GM23338 (cell line): ENCODE results near the gene UNK. TPM values are rescaled to one million over a fixed set of nuclear protein-coding genes. Genes with fewer than 3 reads are reported as not detected.

Experiments used
- ATAC-seq: fragments of 200-7000 bp; cut with Tn5 transposase; 3 replicates; pipeline ENCODE4 v1.9.1; 2020
- DNase-seq: peaks from one replicate; pipeline ENCODE4 v3.0.0-alpha.2; 2015; ENCODE audit warnings: low spot score
- H2AFZ ChIP-seq: fragments of 200-600 bp; sonication (generic); 2 replicates; pipeline ENCODE4 v1.8.0; 2016; ENCODE audit warnings: antibody characterized with exemption, mild to moderate bottlenecking, moderate library complexity
- H3F3A ChIP-seq: fragments of 200-600 bp; sonication (generic); replicated peaks from 2 replicates; pipeline ENCODE4 v1.8.0; 2017; ENCODE audit warnings: antibody characterized with exemption, mixed run types, low read depth
- H3K27ac ChIP-seq: fragments of 200-600 bp; sonication (generic); 2 replicates; pipeline ENCODE4 v1.6.1; 2016; ENCODE audit warnings: low read depth
- H3K27me3 ChIP-seq: fragments of 200-600 bp; sonication (generic); 2 replicates; pipeline ENCODE4 v1.8.0; 2016; ENCODE audit warnings: mild to moderate bottlenecking, mixed run types, moderate library complexity; ENCODE audit not compliant: insufficient read depth
- H3K36me3 ChIP-seq: fragments of 200-600 bp; sonication (generic); 2 replicates; pipeline ENCODE4 v1.8.0; 2016; ENCODE audit warnings: mild to moderate bottlenecking; ENCODE audit not compliant: insufficient read depth
- H3K4me1 ChIP-seq: fragments of 200-600 bp; sonication (generic); 2 replicates; pipeline ENCODE4 v1.8.0; 2016; ENCODE audit warnings: mild to moderate bottlenecking, moderate library complexity; ENCODE audit not compliant: insufficient read depth
- H3K4me2 ChIP-seq: fragments of 200-600 bp; sonication (generic); 2 replicates; pipeline ENCODE4 v1.7.1; 2017; ENCODE audit warnings: mixed run types
- H3K4me3 ChIP-seq: fragments of 200-600 bp; sonication (generic); 2 replicates; pipeline ENCODE4 v1.6.1; 2016; ENCODE audit warnings: mixed run types
- H3K79me2 ChIP-seq: fragments of 200-600 bp; sonication (generic); replicated peaks from 2 replicates; pipeline ENCODE4 v1.8.0; 2017; ENCODE audit warnings: mild to moderate bottlenecking; ENCODE audit not compliant: insufficient read depth
- H3K9me2 ChIP-seq: fragments of 200-600 bp; sonication (generic); 2 replicates; pipeline ENCODE4 v1.8.0; 2017; ENCODE audit not compliant: insufficient read depth
- H4K20me1 ChIP-seq: fragments of 200-600 bp; sonication (generic); replicated peaks from 2 replicates; pipeline ENCODE4 v1.8.0; 2017; ENCODE audit warnings: mild to moderate bottlenecking; ENCODE audit not compliant: insufficient read depth
- H3K27ac Mint-ChIP-seq: 2 replicates; pipeline ENCODE4 v1.8.0; 2020; ENCODE audit warnings: inconsistent platforms, mild to moderate bottlenecking, moderate library complexity, mixed read lengths
- H3K27me3 Mint-ChIP-seq: 3 replicates; pipeline ENCODE4 v1.8.0; 2022; ENCODE audit warnings: low read depth, mild to moderate bottlenecking, moderate library complexity, mixed read lengths, inconsistent platforms; ENCODE audit not compliant: insufficient read depth, poor library complexity
- H3K36me3 Mint-ChIP-seq: 3 replicates; pipeline ENCODE4 v1.8.0; 2021; ENCODE audit warnings: low read depth, mild to moderate bottlenecking, inconsistent platforms, moderate library complexity, mixed read lengths
- H3K4me1 Mint-ChIP-seq: 3 replicates; pipeline ENCODE4 v1.8.0; 2020; ENCODE audit warnings: mild to moderate bottlenecking, inconsistent platforms, mixed read lengths
- H3K4me3 Mint-ChIP-seq: 3 replicates; pipeline ENCODE4 v1.8.0; 2021; ENCODE audit warnings: moderate library complexity, mild to moderate bottlenecking, inconsistent platforms, mixed read lengths
- H3K9me3 Mint-ChIP-seq: 3 replicates; pipeline ENCODE4 v1.8.0; 2020; ENCODE audit warnings: moderate library complexity, mild to moderate bottlenecking, inconsistent platforms, mixed read lengths
- CREB1 ChIP-seq: fragments of 250-450 bp; sonication (Bioruptor Pico); IDR thresholded peaks from 2 replicates; pipeline ENCODE4 v1.5.0; 2020; ENCODE audit warnings: low read depth, mild to moderate bottlenecking, moderate library complexity
- ETS1 ChIP-seq: IDR thresholded peaks from 2 replicates; pipeline ENCODE4 v1.6.1; 2016; ENCODE audit warnings: antibody characterized with exemption
- EZH2phosphoT487 ChIP-seq: fragments of 200-600 bp; sonication (generic); IDR thresholded peaks from one replicate; pipeline ENCODE4 v1.8.1; 2018; ENCODE audit warnings: antibody characterized with exemption; ENCODE audit not compliant: unreplicated experiment
- JUNB ChIP-seq: IDR thresholded peaks from one replicate; pipeline ENCODE4 v1.6.1; 2016; ENCODE audit warnings: antibody characterized with exemption; ENCODE audit not compliant: unreplicated experiment
- ZNF114 ChIP-seq: fragments of 250-450 bp; sonication (Bioruptor Pico); IDR thresholded peaks from 2 replicates; pipeline ENCODE4 v1.5.0; 2020; ENCODE audit warnings: mild to moderate bottlenecking, moderate library complexity
- polyA plus RNA-seq: library from polyadenylated mRNA; unstranded; fragments of >200 nt; fragmentation: Nextera tagmentation; extraction: Ambion mirVana; gene quantifications from 2 replicates; pipeline ENCODE4 v1.2.1, GENCODE V29; 2016
- total RNA-seq: library from RNA; depleted of rRNA; stranded (reverse); fragments of >200 nt; shearing (Covaris generic); gene quantifications from 2 replicates; pipeline ENCODE4 v1.2.3, GENCODE V29; 2014
- TF ChIP-seq, protein P1 (sequence below): fragments of 250-450 bp; sonication (Bioruptor Pico); IDR thresholded peaks from 2 replicates; pipeline ENCODE4 v1.5.0; 2020; ENCODE audit warnings: mild to moderate bottlenecking, moderate library complexity

UNK gene
- total and polyA plus RNA-seq, 2 experiments from 2014 or later: 21.8 to 65.2 TPM

GRCh38 chr17:75795820-75796607 is 11.4 kb downstream of the UNK start:
- ATAC-seq: no peak
- no peak for DNase-seq
- no peak overlapping the region for H3K4me3 ChIP-seq
- H3K27ac ChIP-seq: no peak overlapping the region
- peaks cover 21% of the 10 kb centered on the region; the same call in 1 of the 2 replicates for H3K36me3 ChIP-seq
- no peaks in the 10 kb centered on the region for H3K4me1 Mint-ChIP-seq
- H3K4me2 ChIP-seq: no peak overlapping the region
- H3K9me3 Mint-ChIP-seq: no peaks in the 10 kb centered on the region
- H3K27me3 Mint-ChIP-seq: no peaks in the 10 kb centered on the region
- H3K4me1 ChIP-seq: no peaks in the 10 kb centered on the region
- H3K79me2 ChIP-seq: peaks cover 75% of the 10 kb centered on the region
- no peaks in the 10 kb centered on the region for H3K27me3 ChIP-seq
- H3K4me3 Mint-ChIP-seq: no peak overlapping the region
- peaks cover 31% of the 10 kb centered on the region for H4K20me1 ChIP-seq
- no peak overlapping the region for H3K27ac Mint-ChIP-seq
- no peak overlapping the region for H2AFZ ChIP-seq
- peaks cover 3% of the 10 kb centered on the region; the same call in 1 of the 2 replicates for H3F3A ChIP-seq
- TF ChIP-seq CREB1 (CRISPR knock-in tag): no peak
- no peak for TF ChIP-seq EZH2phosphoT487
- TF ChIP-seq ZNF114: no peak
- TF ChIP-seq, protein P1, sequence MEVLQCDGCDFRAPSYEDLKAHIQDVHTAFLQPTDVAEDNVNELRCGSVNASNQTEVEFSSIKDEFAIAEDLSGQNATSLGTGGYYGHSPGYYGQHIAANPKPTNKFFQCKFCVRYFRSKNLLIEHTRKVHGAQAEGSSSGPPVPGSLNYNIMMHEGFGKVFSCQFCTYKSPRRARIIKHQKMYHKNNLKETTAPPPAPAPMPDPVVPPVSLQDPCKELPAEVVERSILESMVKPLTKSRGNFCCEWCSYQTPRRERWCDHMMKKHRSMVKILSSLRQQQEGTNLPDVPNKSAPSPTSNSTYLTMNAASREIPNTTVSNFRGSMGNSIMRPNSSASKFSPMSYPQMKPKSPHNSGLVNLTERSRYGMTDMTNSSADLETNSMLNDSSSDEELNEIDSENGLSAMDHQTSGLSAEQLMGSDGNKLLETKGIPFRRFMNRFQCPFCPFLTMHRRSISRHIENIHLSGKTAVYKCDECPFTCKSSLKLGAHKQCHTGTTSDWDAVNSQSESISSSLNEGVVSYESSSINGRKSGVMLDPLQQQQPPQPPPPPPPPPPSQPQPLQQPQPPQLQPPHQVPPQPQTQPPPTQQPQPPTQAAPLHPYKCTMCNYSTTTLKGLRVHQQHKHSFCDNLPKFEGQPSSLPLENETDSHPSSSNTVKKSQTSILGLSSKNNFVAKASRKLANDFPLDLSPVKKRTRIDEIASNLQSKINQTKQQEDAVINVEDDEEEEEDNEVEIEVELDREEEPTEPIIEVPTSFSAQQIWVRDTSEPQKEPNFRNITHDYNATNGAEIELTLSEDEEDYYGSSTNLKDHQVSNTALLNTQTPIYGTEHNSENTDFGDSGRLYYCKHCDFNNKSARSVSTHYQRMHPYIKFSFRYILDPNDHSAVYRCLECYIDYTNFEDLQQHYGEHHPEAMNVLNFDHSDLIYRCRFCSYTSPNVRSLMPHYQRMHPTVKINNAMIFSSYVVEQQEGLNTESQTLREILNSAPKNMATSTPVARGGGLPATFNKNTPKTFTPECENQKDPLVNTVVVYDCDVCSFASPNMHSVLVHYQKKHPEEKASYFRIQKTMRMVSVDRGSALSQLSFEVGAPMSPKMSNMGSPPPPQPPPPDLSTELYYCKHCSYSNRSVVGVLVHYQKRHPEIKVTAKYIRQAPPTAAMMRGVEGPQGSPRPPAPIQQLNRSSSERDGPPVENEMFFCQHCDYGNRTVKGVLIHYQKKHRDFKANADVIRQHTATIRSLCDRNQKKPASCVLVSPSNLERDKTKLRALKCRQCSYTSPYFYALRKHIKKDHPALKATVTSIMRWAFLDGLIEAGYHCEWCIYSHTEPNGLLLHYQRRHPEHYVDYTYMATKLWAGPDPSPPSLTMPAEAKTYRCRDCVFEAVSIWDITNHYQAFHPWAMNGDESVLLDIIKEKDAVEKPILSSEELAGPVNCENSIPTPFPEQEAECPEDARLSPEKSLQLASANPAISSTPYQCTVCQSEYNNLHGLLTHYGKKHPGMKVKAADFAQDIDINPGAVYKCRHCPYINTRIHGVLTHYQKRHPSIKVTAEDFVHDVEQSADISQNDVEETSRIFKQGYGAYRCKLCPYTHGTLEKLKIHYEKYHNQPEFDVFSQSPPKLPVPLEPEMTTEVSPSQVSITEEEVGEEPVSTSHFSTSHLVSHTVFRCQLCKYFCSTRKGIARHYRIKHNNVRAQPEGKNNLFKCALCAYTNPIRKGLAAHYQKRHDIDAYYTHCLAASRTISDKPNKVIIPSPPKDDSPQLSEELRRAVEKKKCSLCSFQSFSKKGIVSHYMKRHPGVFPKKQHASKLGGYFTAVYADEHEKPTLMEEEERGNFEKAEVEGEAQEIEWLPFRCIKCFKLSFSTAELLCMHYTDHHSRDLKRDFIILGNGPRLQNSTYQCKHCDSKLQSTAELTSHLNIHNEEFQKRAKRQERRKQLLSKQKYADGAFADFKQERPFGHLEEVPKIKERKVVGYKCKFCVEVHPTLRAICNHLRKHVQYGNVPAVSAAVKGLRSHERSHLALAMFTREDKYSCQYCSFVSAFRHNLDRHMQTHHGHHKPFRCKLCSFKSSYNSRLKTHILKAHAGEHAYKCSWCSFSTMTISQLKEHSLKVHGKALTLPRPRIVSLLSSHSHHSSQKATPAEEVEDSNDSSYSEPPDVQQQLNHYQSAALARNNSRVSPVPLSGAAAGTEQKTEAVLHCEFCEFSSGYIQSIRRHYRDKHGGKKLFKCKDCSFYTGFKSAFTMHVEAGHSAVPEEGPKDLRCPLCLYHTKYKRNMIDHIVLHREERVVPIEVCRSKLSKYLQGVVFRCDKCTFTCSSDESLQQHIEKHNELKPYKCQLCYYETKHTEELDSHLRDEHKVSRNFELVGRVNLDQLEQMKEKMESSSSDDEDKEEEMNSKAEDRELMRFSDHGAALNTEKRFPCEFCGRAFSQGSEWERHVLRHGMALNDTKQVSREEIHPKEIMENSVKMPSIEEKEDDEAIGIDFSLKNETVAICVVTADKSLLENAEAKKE (CRISPR knock-in tag): no peak
- TF ChIP-seq ETS1: no peak
- TF ChIP-seq JUNB: no peak
- peaks cover 55% of the 10 kb centered on the region for H3K36me3 Mint-ChIP-seq
- no peaks in the 10 kb centered on the region for H3K9me2 ChIP-seq
